Measurements from ENCODE around the gene ETNK2. TPM values are rescaled to one million over a fixed set of nuclear protein-coding genes. Genes with fewer than 3 reads are reported as not detected.

ETNK2 gene
- polyA plus RNA-seq, 3 donors, result not detected

DNA sequence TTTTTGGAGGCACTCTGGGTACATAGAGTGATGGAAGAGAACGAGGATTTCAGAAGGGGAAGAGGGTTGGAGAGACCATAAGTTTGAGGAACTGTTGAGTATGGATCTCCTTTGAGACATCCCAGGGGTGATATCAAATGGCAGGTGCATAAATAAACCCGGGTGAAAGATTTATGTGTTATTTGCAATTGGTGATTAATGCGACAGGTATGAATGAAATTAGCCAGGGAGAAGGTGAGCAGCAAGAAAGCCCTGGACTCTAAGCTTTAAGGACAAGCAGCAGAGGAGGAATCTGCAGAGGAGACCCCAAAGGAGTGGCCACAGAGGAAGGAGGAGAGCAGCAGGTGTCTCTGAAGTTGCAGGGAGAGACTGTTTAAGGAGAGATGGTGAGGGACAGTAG lies 23.1 kb upstream of the ETNK2 start:
- Mint-ChIP-seq H3K36me3 (no peaks in the 10 kb centered on the region), H3K27me3 (ENCODE audit: low read depth in 3 of 3) (peaks cover 0 to 7% (median 4%) of the 10 kb centered on the region in 3 donors), H3K4me1 (peaks cover 6% of the 10 kb centered on the region), H3K4me3 (no peak overlapping the region), H3K27ac (no peak overlapping the region), H3K9me3 (peaks cover 6 to 18% (median 15%) of the 10 kb centered on the region in 7 donors)
- Histone ChIP-seq H3K9me3 (replicated peaks in 1 of 2; ENCODE audit: control insufficient read depth in 1 of 2, insufficient read depth in 1 of 2, low read length in 2 of 2) (peaks cover 9 to 11% of the 10 kb centered on the region in 2 donors), H2AFZ (ENCODE audit: insufficient read depth, low read depth, low read length, poor library complexity, severe bottlenecking) (no peak overlapping the region), H3K36me3 (replicated peaks in 1 of 2; ENCODE audit: control insufficient read depth in 1 of 2, insufficient read depth in 2 of 2, low read length in 2 of 2) (no peaks in the 10 kb centered on the region), H3K27ac (ENCODE audit: low read depth in 1 of 2, low read length in 2 of 2) (no peak overlapping the region), H3K9ac (ENCODE audit: insufficient read depth, low read length, poor library complexity, severe bottlenecking) (no peak overlapping the region), H4K20me1 (ENCODE audit: insufficient read depth, low read length) (no peaks in the 10 kb centered on the region), H3K4me3 (replicated peaks in 1 of 3; ENCODE audit: low read depth in 2 of 3, low read length in 3 of 3) (no peak overlapping the region), H3K4me1 (ENCODE audit: control insufficient read depth in 1 of 2, insufficient read depth in 2 of 2, low read length in 2 of 2) (no peaks in the 10 kb centered on the region), H3K79me2 (ENCODE audit: insufficient read depth, low read length) (no peaks in the 10 kb centered on the region), H3K27me3 (ENCODE audit: control insufficient read depth in 2 of 2, insufficient read depth in 2 of 2, low read length in 2 of 2) (no peaks in the 10 kb centered on the region), H3K4me2 (replicated peaks; ENCODE audit: extremely low read depth, low read length, poor library complexity, severe bottlenecking) (no peak overlapping the region)
- 73% methylated on average over 3 of the region's 3 CpGs for WGBS (ENCODE audit: insufficient coverage)
- intact Hi-C loops (cut with micrococcal nuclease), result no loop called here
- no peak for DNase-seq
- TF ChIP-seq, protein P1, sequence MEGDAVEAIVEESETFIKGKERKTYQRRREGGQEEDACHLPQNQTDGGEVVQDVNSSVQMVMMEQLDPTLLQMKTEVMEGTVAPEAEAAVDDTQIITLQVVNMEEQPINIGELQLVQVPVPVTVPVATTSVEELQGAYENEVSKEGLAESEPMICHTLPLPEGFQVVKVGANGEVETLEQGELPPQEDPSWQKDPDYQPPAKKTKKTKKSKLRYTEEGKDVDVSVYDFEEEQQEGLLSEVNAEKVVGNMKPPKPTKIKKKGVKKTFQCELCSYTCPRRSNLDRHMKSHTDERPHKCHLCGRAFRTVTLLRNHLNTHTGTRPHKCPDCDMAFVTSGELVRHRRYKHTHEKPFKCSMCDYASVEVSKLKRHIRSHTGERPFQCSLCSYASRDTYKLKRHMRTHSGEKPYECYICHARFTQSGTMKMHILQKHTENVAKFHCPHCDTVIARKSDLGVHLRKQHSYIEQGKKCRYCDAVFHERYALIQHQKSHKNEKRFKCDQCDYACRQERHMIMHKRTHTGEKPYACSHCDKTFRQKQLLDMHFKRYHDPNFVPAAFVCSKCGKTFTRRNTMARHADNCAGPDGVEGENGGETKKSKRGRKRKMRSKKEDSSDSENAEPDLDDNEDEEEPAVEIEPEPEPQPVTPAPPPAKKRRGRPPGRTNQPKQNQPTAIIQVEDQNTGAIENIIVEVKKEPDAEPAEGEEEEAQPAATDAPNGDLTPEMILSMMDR (IDR thresholded peaks at IDR 0.05), result no peak

DNA sequence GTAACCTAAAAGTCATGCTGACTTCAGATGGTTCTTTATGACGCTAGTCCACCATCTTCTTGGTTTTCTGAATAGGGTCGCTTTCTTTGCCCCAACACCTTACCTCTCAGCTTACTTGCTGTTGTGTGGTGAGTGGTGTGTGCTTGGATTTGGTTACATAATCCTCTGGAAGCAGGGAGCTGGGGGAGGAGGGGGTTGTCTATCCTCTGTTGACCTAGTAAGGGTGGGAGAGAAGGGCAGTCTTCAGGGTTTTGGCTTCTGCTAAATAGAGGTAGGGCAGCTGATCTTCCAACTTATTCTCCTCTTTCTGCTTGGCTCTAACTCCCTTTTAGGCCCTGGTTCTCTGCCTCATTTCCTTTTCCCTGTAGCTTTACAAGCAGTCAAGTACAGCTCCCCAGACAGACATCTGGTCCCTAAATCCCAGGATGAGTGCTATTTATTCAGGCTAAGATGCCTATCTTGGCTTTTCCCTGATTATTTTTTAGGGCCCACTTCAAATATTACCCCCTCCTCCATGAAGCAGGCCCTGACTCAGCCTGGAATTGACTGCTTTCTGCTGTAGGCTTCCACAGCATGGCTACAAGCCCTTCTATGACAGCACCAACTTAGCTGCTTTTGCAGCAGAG lies 20.7 kb upstream of the ETNK2 start:
- H2AFZ ChIP-seq (ENCODE audit: insufficient read depth, low read depth, low read length, poor library complexity, severe bottlenecking), result no peak overlapping the region
- no peak overlapping the region for H3K4me2 ChIP-seq (replicated peaks; ENCODE audit: extremely low read depth, low read length, poor library complexity, severe bottlenecking)
- H3K27me3 ChIP-seq (ENCODE audit: control insufficient read depth in 2 of 2, insufficient read depth in 2 of 2, low read length in 2 of 2), result no peaks in the 10 kb centered on the region
- H3K9ac ChIP-seq (ENCODE audit: insufficient read depth, low read length, poor library complexity, severe bottlenecking), result no peak overlapping the region
- H3K79me2 ChIP-seq (ENCODE audit: insufficient read depth, low read length), result no peaks in the 10 kb centered on the region
- peaks cover 18 to 26% of the 10 kb centered on the region in 2 donors for H3K9me3 ChIP-seq (replicated peaks in 1 of 2; ENCODE audit: control insufficient read depth in 1 of 2, insufficient read depth in 1 of 2, low read length in 2 of 2)
- WGBS (ENCODE audit: insufficient coverage), result no CpG with 5 or more reads among the region's 2 CpGs
- peaks cover 4% of the 10 kb centered on the region for H3K4me1 Mint-ChIP-seq
- no peaks in the 10 kb centered on the region for H3K36me3 ChIP-seq (replicated peaks in 1 of 2; ENCODE audit: control insufficient read depth in 1 of 2, insufficient read depth in 2 of 2, low read length in 2 of 2)
- H4K20me1 ChIP-seq (ENCODE audit: insufficient read depth, low read length), result no peaks in the 10 kb centered on the region
- peaks cover 10 to 33% (median 26%) of the 10 kb centered on the region in 7 donors for H3K9me3 Mint-ChIP-seq
- TF ChIP-seq, protein P1 (IDR thresholded peaks at IDR 0.05), result no peak
- H3K27me3 Mint-ChIP-seq (ENCODE audit: low read depth in 3 of 3), result peaks cover 0 to 3% (median 1%) of the 10 kb centered on the region in 3 donors
- DNase-seq, result no peak
- no peak overlapping the region for H3K4me3 ChIP-seq (replicated peaks in 1 of 3; ENCODE audit: low read depth in 2 of 3, low read length in 3 of 3)
- intact Hi-C loops (cut with micrococcal nuclease), result no loop called here
- H3K27ac ChIP-seq (ENCODE audit: low read depth in 1 of 2, low read length in 2 of 2), result no peak overlapping the region
- H3K4me3 Mint-ChIP-seq, result no peak overlapping the region
- H3K27ac Mint-ChIP-seq, result no peak overlapping the region
- H3K36me3 Mint-ChIP-seq, result no peaks in the 10 kb centered on the region
- no peaks in the 10 kb centered on the region for H3K4me1 ChIP-seq (ENCODE audit: control insufficient read depth in 1 of 2, insufficient read depth in 2 of 2, low read length in 2 of 2)
